Panc1 (cell line): Measurements from ENCODE around the gene NCKIPSD. TPM values are rescaled to one million over a fixed set of nuclear protein-coding genes. Genes with fewer than 3 reads are reported as not detected.
A peak's percentile ranks its signal among the peaks of the same experiment; 100 is the strongest.

Experiments
- ATAC-seq: fragments of 200-7000 bp; cut with Tn5 transposase; 2 replicates; pipeline ENCODE4 v1.9.1; 2020; ENCODE audit warnings: mild to moderate bottlenecking, moderate library complexity
- BruUV-seq: library from RNA; stranded (reverse); fragments of 400-500 nt; replicated peaks from 2 replicates; lab custom pipeline; 2021; lab: Mats Ljungman, UMichigan
- CTCF ChIA-PET: fragments of 300-600 bp; sonication (Branson Sonifier 250); formaldehyde crosslinking; loops from one replicate; lab custom pipeline; 2022; ENCODE audit warnings: antibody characterized with exemption; lab: Charles Lee
- POLR2A ChIA-PET: fragments of 300-600 bp; sonication (Branson Sonifier 250); formaldehyde crosslinking; loops from one replicate; lab custom pipeline; 2022; ENCODE audit warnings: antibody characterized with exemption; lab: Charles Lee
- DNase-seq: peaks from one replicate; pipeline ENCODE4 v3.0.0-alpha.2; 2010; ENCODE audit warnings: low read depth, low spot score
- H3K27ac ChIP-seq: 2 replicates; pipeline ENCODE4 v1.5.1; 2011; ENCODE audit warnings: mild to moderate bottlenecking, low read length, inconsistent platforms
- H3K27me3 ChIP-seq: fragments of 200-500 bp; sonication (Bioruptor generic); 2 replicates; pipeline ENCODE4 v1.6.0; 2014; ENCODE audit warnings: low read length, inconsistent platforms; ENCODE audit not compliant: control insufficient read depth, insufficient read depth
- H3K36me3 ChIP-seq: fragments of 200-500 bp; sonication (Bioruptor generic); 2 replicates; pipeline ENCODE4 v1.5.1; 2014; ENCODE audit warnings: inconsistent platforms, mild to moderate bottlenecking, low read length, moderate library complexity; ENCODE audit not compliant: control insufficient read depth, insufficient read depth
- H3K4me1 ChIP-seq: 2 replicates; pipeline ENCODE4 v1.5.1; 2011; ENCODE audit warnings: inconsistent platforms, mild to moderate bottlenecking, low read length, moderate library complexity; ENCODE audit not compliant: control insufficient read depth, insufficient read depth
- H3K4me3 ChIP-seq, 2 experiments: 2 replicates each; pipeline ENCODE4 v1.5.1; 2011 to 2012; ENCODE audit warnings: low read depth in 2 of 2, low read length in 2 of 2, mild to moderate bottlenecking in 2 of 2, inconsistent platforms in 1 of 2, moderate library complexity in 1 of 2
- H3K9me3 ChIP-seq: fragments of 200-500 bp; sonication (Bioruptor generic); 2 replicates; pipeline ENCODE4 v1.5.1; 2014; ENCODE audit warnings: low read depth, mild to moderate bottlenecking, inconsistent platforms, low read length, moderate library complexity; ENCODE audit not compliant: control insufficient read depth, insufficient read depth
- CTCF ChIP-seq: fragments of 450-650 bp; IDR thresholded peaks from 2 replicates; pipeline ENCODE4 v1.5.1; 2017; ENCODE audit warnings: mild to moderate bottlenecking
- POLR2AphosphoS5 ChIP-seq: IDR thresholded peaks from 2 replicates; pipeline ENCODE4 v1.6.1; 2012; ENCODE audit warnings: mild to moderate bottlenecking, low read depth, low read length, moderate library complexity
- REST ChIP-seq, 2 experiments: IDR thresholded peaks; 2 replicates each; pipeline ENCODE4 v1.6.1; 2011 to 2012; ENCODE audit warnings: low read depth in 2 of 2, control low read depth in 1 of 2, low read length in 1 of 2, mild to moderate bottlenecking in 1 of 2, moderate library complexity in 1 of 2; ENCODE audit not compliant: insufficient read depth in 1 of 2
- SIN3A ChIP-seq: IDR thresholded peaks from 2 replicates; pipeline ENCODE4 v1.6.1; 2012; ENCODE audit warnings: low read depth, mild to moderate bottlenecking, low read length, moderate library complexity, borderline replicate concordance; ENCODE audit not compliant: insufficient read depth
- TCF7L2 ChIP-seq: IDR thresholded peaks from 2 replicates; pipeline ENCODE4 v1.6.1; 2011; ENCODE audit warnings: mild to moderate bottlenecking, low read depth, low read length, inconsistent platforms
- in situ Hi-C: cut with HindIII; loops from 2 replicates; pipeline ENCODE4 v1.10.0; 2016; ENCODE audit warnings: low sequenced_read_pairs, low pct_unique_long_range_greater_than_20kb
- intact Hi-C: fragments of 100-400 bp; cut with micrococcal nuclease; formaldehyde crosslinking; loops from one replicate; pipeline ENCODE4 v1.10.0; 2022; ENCODE audit not compliant: unreplicated experiment
- total RNA-seq: library from RNA; stranded (reverse); gene quantifications from one replicate; pipeline ENCODE4 v1.2.1, GENCODE V29; 2021; ENCODE audit not compliant: unreplicated experiment

The NCKIPSD gene
- total RNA-seq, 1 experiment from 2014 or later = 26.8 TPM

DNA sequence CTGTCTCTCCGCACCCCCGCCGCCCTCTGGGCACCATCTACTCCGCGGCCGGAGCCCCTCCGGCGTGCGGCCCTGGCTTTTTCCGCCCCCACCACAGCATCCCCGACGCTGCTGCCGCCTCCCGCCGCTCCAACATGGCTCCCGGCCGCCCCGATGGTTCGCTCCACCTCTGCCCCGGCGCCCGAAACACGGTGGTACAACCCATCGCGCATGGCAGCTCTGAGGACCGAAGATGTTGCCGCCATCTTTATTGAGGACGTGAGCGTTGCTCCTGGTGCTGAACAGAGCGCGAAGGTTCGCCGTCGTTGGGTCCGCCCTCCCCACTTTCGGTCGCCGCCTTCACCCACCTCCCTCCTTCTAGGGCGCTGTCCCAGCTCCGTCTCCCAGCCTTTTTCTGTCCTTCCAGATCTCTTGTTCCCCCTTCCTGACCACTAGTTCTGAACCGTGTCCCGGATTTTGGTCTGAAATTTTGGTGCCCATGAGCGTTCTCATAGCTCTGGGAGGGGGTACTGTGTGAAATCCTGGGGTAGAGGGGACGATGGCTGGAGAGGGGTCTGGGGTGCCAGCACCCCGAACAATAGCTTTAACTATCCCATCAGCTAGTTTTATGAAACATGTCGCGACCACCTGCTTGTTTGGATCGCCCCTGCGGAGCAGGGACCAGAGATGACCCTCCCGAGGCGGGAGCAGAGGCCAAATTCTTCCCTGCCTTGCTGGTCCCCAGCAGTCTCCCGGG lies 22.8 kb downstream of the NCKIPSD start, which contains the start of gene CELSR3:
CELSR3 (minus strand) TSS at position 134 of the 736 bp plus-strand sequence. CDS start 252 bp downstream, outside the sequence.
- Histone ChIP-seq H3K4me1 (no peaks in the 10 kb centered on the region), H3K27me3 (no peaks in the 10 kb centered on the region), H3K4me3 (peak within 1 kb of the TSS; percentile 52 to 61), H3K27ac (peak within 1 kb of the TSS; percentile 88), H3K36me3 (no peaks in the 10 kb centered on the region), H3K9me3 (no peaks in the 10 kb centered on the region)
- BruUV-seq = TSS peak; percentile 88
- ATAC-seq (peak; percentile 24), DNase-seq (no peak)
- intact Hi-C loops (no loop called here), in situ Hi-C loops (no loop called here)
- ChIA-PET POLR2A (no interaction called here), CTCF (no interaction called here)
- no peak for TF ChIP-seq CTCF
- no peak for TF ChIP-seq SIN3A
- TF ChIP-seq POLR2AphosphoS5 = no peak; the same call in 1 of the 2 replicates
- no peak for TF ChIP-seq REST (IDR thresholded peaks at IDR 0.05; ENCODE audit: insufficient read depth in 1 of 2, low read depth in 2 of 2, low read length in 1 of 2)
- no peak for TF ChIP-seq TCF7L2

GRCh38 chr3:48662145-48662752 lies 23.5 kb downstream of the NCKIPSD start:
- H3K4me3 ChIP-seq = peak overlapping the region in 1 of 2 experiments; percentile 52; a peak in 1 of 4 replicates
- intact Hi-C loops = no loop called here

More at GRCh38 chr3:48662145-48662752, 23.5 kb downstream of the NCKIPSD start:
- ChIA-PET POLR2A (no interaction called here), CTCF (no interaction called here)
- no peak for ATAC-seq
- H3K9me3 ChIP-seq = no peaks in the 10 kb centered on the region
- TF ChIP-seq REST (IDR thresholded peaks at IDR 0.05; ENCODE audit: insufficient read depth in 1 of 2, low read depth in 2 of 2, low read length in 1 of 2) (no peak), CTCF (no peak)
- H3K36me3 ChIP-seq = no peaks in the 10 kb centered on the region
- no peak overlapping the region for H3K27ac ChIP-seq
- no TSS peak for BruUV-seq
- in situ Hi-C loops = no loop called here
- H3K27me3 ChIP-seq = no peaks in the 10 kb centered on the region
- H3K4me1 ChIP-seq = no peaks in the 10 kb centered on the region
- DNase-seq = no peak
